GM12801 (cell line): ENCODE data around the gene FAM83E.

ENCODE experiments used
- TF ChIP-seq, protein P1 (sequence below): IDR thresholded peaks from one replicate; pipeline ENCODE4 v1.5.1; 2011; ENCODE audit warnings: control low read depth; ENCODE audit not compliant: insufficient read length; ENCODE audit errors: extremely low read depth

Gene FAM83E

DNA sequence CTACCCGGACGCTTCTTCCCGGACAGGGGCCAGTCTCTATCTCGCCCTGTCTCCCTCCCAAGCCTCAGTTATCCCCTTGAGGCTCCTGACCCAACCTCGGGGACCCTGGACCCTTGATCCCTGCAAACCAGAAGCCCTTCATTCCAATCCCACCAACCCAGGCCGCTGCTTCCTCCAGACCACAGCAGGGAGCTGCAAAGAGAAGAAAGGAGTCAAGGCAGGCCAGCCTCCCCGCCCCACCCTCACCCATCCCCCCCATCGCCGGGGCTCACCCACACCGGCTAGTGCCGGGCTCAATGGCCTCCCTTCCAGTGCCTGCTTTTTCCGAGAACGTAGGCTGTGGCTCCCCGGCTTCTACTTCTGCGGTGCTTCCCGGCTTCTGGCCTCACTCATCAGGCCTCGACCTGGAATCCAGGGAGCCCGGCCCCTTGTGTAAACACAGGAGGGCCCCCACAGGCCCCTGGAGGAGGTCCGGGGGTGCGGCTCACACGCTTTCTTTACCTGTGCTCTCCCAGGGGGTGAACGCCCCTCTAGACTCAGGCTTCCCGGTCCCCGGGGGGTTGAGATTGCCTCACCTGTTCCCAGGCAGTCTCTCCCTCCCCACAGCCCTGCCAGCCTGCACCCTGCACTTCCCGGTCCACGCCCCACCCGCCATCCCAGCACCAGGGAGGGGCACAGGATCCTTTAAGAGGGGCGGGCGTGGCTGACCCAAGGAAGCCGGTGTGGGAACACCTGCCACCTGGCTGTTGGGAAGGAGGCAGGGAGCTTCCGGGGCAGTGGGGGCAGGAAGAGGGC, at the start of gene FAM83E:
TSS of gene FAM83E (minus strand) at position 641 of the 795 bp plus-strand sequence. CDS start 1,704 bp downstream, outside the sequence.
- TF ChIP-seq, protein P1, sequence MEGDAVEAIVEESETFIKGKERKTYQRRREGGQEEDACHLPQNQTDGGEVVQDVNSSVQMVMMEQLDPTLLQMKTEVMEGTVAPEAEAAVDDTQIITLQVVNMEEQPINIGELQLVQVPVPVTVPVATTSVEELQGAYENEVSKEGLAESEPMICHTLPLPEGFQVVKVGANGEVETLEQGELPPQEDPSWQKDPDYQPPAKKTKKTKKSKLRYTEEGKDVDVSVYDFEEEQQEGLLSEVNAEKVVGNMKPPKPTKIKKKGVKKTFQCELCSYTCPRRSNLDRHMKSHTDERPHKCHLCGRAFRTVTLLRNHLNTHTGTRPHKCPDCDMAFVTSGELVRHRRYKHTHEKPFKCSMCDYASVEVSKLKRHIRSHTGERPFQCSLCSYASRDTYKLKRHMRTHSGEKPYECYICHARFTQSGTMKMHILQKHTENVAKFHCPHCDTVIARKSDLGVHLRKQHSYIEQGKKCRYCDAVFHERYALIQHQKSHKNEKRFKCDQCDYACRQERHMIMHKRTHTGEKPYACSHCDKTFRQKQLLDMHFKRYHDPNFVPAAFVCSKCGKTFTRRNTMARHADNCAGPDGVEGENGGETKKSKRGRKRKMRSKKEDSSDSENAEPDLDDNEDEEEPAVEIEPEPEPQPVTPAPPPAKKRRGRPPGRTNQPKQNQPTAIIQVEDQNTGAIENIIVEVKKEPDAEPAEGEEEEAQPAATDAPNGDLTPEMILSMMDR = no peak

DNA sequence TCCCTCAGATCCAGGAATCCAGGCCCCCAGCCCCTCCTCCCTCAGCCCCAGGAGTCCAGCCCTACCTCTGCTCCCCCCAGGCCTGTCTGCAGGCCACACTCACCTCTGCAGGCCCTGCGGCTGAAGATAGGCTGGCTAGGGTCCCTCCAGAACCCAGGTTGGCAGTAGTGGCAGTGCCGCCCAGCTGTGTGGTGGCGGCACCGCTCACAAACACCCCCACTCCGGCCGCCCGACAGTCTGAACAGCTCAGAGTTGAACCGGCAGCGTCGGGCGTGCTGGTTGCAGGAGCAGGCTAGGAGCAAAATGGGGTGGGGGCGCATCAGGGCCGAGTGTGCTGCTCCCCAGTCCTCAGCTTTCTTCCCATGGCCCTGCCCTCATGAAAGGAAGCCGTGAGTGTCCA, 49.6 kb upstream of the FAM83E start:
- TF ChIP-seq, protein P1 = no peak

DNA sequence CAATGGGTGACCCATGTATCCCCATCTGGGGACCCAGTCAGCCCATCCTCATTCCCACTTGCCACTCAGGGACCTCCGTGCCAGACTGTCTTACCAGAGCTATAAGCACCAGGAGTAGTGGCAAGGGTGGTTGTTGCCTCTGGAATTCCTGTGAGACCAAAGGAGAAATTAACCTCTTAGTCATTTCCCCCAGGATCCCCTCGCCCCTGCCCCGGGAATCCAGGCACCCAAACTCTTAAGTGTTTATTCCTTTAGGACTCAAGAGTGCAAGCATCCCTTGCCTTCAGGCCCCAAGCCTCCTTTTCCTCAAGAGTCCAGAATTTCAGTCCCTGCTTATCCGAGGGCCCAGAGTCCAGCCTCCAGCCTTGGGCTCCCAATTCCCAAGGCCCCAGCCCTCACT, 48.8 kb upstream of the FAM83E start:
- TF ChIP-seq, protein P1 = no peak

DNA sequence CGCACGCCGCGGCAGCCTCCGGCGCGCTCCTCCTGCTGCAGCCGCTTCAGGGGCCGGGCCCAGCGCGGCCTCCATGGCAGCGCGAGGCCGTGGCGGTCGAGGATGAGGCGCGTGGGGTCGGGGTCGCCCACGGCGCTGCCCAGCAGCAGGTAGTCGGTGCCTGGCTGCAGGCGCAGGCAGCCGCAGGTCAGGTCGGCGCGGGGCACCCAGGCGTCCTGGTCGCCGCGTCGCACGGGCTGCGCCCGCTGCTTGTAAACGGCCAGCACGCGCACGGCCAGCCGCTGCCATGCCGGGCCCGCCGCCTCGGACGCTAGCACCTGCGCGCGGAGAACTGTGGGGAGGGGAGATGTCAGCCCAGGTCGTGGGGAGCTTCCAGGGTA, 46.8 kb upstream of the FAM83E start:
- TF ChIP-seq, protein P1 = no peak

DNA sequence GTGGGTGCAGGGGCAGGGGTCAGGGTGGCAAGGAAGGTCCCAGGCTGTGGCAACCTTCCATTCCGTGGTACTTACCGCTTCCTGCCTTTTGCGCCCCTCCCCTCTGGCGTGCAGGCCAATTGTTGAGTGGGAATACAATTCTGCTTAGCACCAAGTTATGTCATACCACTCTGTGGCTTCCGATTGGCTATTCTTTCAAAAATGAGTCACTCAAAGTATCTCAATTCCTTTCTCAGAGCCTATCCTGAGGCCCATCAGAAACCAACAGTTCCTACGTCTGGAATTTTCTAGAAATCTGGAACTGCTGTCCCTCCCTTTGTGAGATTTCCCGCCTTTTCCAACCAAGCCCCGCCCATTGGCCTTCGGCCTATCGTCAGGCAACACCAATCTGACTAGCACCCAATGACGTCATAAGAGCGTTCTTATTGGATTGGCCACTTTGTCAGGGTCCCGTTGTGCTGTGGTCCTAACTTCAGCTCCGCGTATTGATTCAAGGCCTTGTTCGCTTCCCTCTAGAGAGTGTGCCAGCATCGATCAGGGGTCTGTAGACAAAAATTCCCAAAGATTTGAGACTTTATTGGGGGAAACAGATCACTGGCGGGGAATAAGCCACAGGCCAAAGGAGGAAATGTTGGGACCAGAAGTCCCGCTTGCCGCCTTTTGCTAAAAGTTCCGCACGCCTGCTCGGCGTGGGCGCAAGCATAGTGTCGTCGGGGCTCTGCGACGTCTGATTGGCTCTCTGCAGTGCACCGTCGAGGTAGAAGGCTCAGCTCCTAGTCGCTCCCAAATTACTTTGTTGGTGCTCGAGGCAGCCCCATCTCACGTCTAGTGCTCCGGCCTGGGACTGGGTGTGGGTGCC, 46.2 kb upstream of the FAM83E start:
- TF ChIP-seq, protein P1 = no peak

DNA sequence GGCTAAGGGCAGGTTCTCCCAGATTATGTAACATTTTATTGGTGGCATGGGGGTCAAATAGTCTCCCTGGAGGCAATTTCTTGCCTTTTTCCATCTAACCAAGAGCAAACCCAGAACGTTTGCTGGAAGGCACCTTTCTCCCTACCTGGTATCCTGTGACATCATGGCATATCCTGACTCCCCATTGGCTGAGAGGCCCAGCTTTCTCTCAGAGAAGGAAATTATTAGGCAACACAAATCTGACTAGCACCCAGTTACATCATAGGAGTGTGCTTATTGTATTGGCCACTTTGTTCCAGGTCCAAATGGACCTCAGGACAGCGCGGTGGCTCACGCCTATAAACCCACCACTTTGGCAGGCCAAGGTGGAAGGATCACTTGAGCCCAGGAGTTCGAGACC, 44.9 kb upstream of the FAM83E start:
- TF ChIP-seq, protein P1 = no peak

DNA sequence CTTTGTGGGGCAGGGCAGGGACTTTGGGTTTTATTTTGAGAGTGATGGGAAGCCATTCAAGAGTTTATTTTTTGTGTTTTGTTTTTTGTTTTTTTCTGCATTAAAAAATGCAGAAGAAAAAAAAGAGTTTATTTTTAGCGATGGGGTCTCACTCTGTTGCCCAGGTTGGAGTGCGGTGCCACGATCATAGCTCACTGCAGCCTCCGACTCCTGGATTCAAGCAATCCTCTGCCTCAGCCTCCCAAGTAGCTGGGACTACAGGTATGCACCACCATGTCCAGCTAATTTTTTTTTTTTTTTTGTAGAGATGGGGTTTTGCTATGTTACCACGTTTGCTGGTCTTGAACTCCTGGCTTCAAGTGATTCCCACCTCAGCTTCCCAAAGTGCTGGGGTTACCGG, 43.6 kb upstream of the FAM83E start:
- TF ChIP-seq, protein P1 = no peak
